BJ (cell line): ENCODE measurements around the gene CLCNKB. TPM values are rescaled to one million over a fixed set of nuclear protein-coding genes. Genes with fewer than 3 reads are reported as not detected.

Experiments used
- CTCF ChIA-PET: fragments of 350-600 bp; formaldehyde crosslinking; extraction: SDS; loops from one replicate; lab custom pipeline; 2021; ENCODE audit warnings: antibody characterized with exemption, inconsistent platforms; lab: Yijun Ruan, JAX
- POLR2A ChIA-PET: fragments of 300-600 bp; sonication (Branson Sonifier 250); formaldehyde crosslinking; extraction: SDS; loops from one replicate; lab custom pipeline; 2021; ENCODE audit warnings: antibody characterized with exemption; lab: Charles Lee
- DNase-seq: peaks from one replicate; pipeline ENCODE4 v3.0.0-alpha.2; 2011; ENCODE audit warnings: low read depth
- H3K27me3 ChIP-seq: 2 replicates; pipeline ENCODE4 v1.6.0; 2011; ENCODE audit warnings: low read length; ENCODE audit not compliant: control insufficient read depth, insufficient read depth
- H3K36me3 ChIP-seq: 2 replicates; pipeline ENCODE4 v1.5.1; 2011; ENCODE audit warnings: low read length; ENCODE audit not compliant: control insufficient read depth, insufficient read depth
- H3K4me3 ChIP-seq: 2 replicates; pipeline ENCODE4 v1.5.1; 2011; ENCODE audit warnings: low read depth, mild to moderate bottlenecking, control low read depth, low read length
- CTCF ChIP-seq: IDR thresholded peaks from 2 replicates; pipeline ENCODE4 v1.5.1; 2011; ENCODE audit warnings: low read depth, mild to moderate bottlenecking, control low read depth, inconsistent platforms, low read length, moderate library complexity; ENCODE audit not compliant: insufficient read depth
- polyA plus RNA-seq: library from polyadenylated mRNA; depleted of rRNA; stranded (reverse); fragments of >200 nt; gene quantifications from 2 replicates; pipeline ENCODE4 v1.2.3, GENCODE V29; 2011

The CLCNKB gene
- polyA plus RNA-seq, 1 experiment = 0.83 TPM

- Histone ChIP-seq H3K27me3 (no peaks in the 10 kb centered on the region), H3K36me3 (no peaks in the 10 kb centered on the region), H3K4me3 (no peak overlapping the region)
- TF ChIP-seq CTCF = no peak
- POLR2A ChIA-PET = no interaction called here
- CTCF ChIA-PET = interaction anchor here (0.7 to 18.0 kb wide), 15 partner anchors 11 to 328 kb away, joined by 3 to 584 read pairs (median 4); partner anchors contain the start of gene EPHA2
- DNase-seq = no peak
These were observed 37.0 kb downstream of the CLCNKB start for GRCh38 chr1:16080422-16081150.

GRCh38 chr1:16081636-16082035, 38.1 kb downstream of the CLCNKB start:
- POLR2A ChIA-PET = no interaction called here

GRCh38 chr1:16082283-16083038, 38.9 kb downstream of the CLCNKB start:
- TF ChIP-seq CTCF = peak; percentile 95
- CTCF ChIA-PET = interaction anchor here (0.6 to 18.0 kb wide), 42 partner anchors 9 to 286 kb away, joined by 3 to 584 read pairs (median 5); partner anchors contain the start of genes EPHA2 and FAM131C

More at GRCh38 chr1:16081636-16082035, 38.1 kb downstream of the CLCNKB start:
- H3K27me3 ChIP-seq = no peaks in the 10 kb centered on the region
- TF ChIP-seq CTCF = no peak
- no peak for DNase-seq
- CTCF ChIA-PET = interaction anchor here (0.6 to 18.0 kb wide), 38 partner anchors 9 to 327 kb away, joined by 3 to 584 read pairs (median 6); partner anchors contain the start of genes EPHA2 and FAM131C
- no peaks in the 10 kb centered on the region for H3K36me3 ChIP-seq
- no peak overlapping the region for H3K4me3 ChIP-seq

GRCh38 chr1:16083486-16083885, 39.9 kb downstream of the CLCNKB start:
- TF ChIP-seq CTCF = no peak

More at GRCh38 chr1:16082283-16083038, 38.9 kb downstream of the CLCNKB start:
- POLR2A ChIA-PET = no interaction called here
- H3K4me3 ChIP-seq = no peak overlapping the region
- no peak for DNase-seq
- no peaks in the 10 kb centered on the region for H3K27me3 ChIP-seq
- no peaks in the 10 kb centered on the region for H3K36me3 ChIP-seq

GRCh38 chr1:16085522-16085921, 41.9 kb downstream of the CLCNKB start:
- H3K27me3 ChIP-seq = no peaks in the 10 kb centered on the region; the same call in 1 of the 2 replicates
- no peaks in the 10 kb centered on the region for H3K36me3 ChIP-seq
- CTCF ChIA-PET = interaction anchor here (1.1 to 18.0 kb wide), 3 partner anchors 13 to 101 kb away, joined by 3 to 584 read pairs (median 3); no protein-coding TSS in a partner anchor
- POLR2A ChIA-PET = no interaction called here
- no peak for DNase-seq
- no peak for TF ChIP-seq CTCF
- no peak overlapping the region for H3K4me3 ChIP-seq

More at GRCh38 chr1:16083486-16083885, 39.9 kb downstream of the CLCNKB start:
- H3K4me3 ChIP-seq = no peak overlapping the region
- no peaks in the 10 kb centered on the region for H3K36me3 ChIP-seq
- DNase-seq = no peak
- POLR2A ChIA-PET = no interaction called here
- CTCF ChIA-PET = interaction anchor here (0.6 to 18.0 kb wide), 15 partner anchors 9 to 280 kb away, joined by 3 to 584 read pairs (median 10); partner anchors contain the start of genes EPHA2 and FAM131C
- H3K27me3 ChIP-seq = no peaks in the 10 kb centered on the region
